Measurements from ENCODE around the gene LTBR.
A peak's percentile ranks its signal among the peaks of the same experiment; 100 is the strongest.

Gene LTBR

GRCh38 chr12:6428326-6428725 is 44.4 kb downstream of the LTBR start:
- DNase-seq = no peak

GRCh38 chr12:6430124-6430989 is 46.4 kb downstream of the LTBR start:
- DNase-seq = peak; percentile 53

- no peak for DNase-seq
These were observed 49.0 kb downstream of the LTBR start for GRCh38 chr12:6432991-6433390.

- no peak for DNase-seq
These were observed 50.5 kb downstream of the LTBR start for GRCh38 chr12:6434205-6435140.

- no peak for DNase-seq
These were observed 52.2 kb downstream of the LTBR start for GRCh38 chr12:6435961-6436715.

- no peak for DNase-seq
These were observed 53.6 kb downstream of the LTBR start for GRCh38 chr12:6437586-6437985.

GRCh38 chr12:6438345-6438744 is 54.4 kb downstream of the LTBR start:
- DNase-seq = no peak

GRCh38 chr12:6440391-6440790 is 56.4 kb downstream of the LTBR start:
- no peak for DNase-seq
